Common myeloid progenitor, CD34-positive (primary cell): Measurements from ENCODE around the gene OLIG1.

Experiments used
- CTCF ChIA-PET: fragments of 350-600 bp; sonication (Branson Sonifier 250); formaldehyde crosslinking; loops from one replicate; lab custom pipeline; 2021; ENCODE audit warnings: antibody characterized with exemption; lab: Charles Lee
- POLR2A ChIA-PET: fragments of 350-600 bp; sonication (Branson Sonifier 250); formaldehyde crosslinking; loops from one replicate; lab custom pipeline; 2021; ENCODE audit warnings: antibody characterized with exemption; lab: Charles Lee
- DNase-seq, 3 donors: peaks; one replicate each; pipeline versions ENCODE4 v3.0.0 to v3.0.0-alpha.2; 2013
- H3K27ac ChIP-seq, 2 experiments: 1 replicate in 1 of 2; 2 replicates in 1 of 2; pipeline ENCODE4 v1.7.0; 2013; ENCODE audit warnings: inconsistent platforms in 2 of 2, low read length in 2 of 2, mild to moderate bottlenecking in 2 of 2, low read depth in 1 of 2, moderate library complexity in 1 of 2; ENCODE audit not compliant: severe bottlenecking in 2 of 2, insufficient read depth in 1 of 2, poor library complexity in 1 of 2
- H3K27me3 ChIP-seq, 5 experiments: replicated peaks in 2 of 5; 1 replicate in 3 of 5; 2 replicates in 2 of 5; pipeline versions ENCODE4 v1.6.1 to v1.7.0; 2013; ENCODE audit warnings: low read length in 4 of 5, mild to moderate bottlenecking in 2 of 5, moderate library complexity in 2 of 5, inconsistent platforms in 1 of 5; ENCODE audit not compliant: insufficient read depth in 5 of 5, control insufficient read depth in 4 of 5
- H3K36me3 ChIP-seq, 4 experiments: 1 replicate in 2 of 4; 2 replicates in 2 of 4; pipeline versions ENCODE4 v1.6.1 to v1.7.0; 2013; ENCODE audit warnings: low read length in 3 of 4, control low read depth in 1 of 4, mild to moderate bottlenecking in 1 of 4; ENCODE audit not compliant: control insufficient read depth in 4 of 4, insufficient read depth in 4 of 4
- H3K4me1 ChIP-seq, 4 experiments: 1 replicate in 3 of 4; 2 replicates in 1 of 4; pipeline versions ENCODE4 v1.6.1 to v1.7.1; 2013; ENCODE audit warnings: low read length in 3 of 4, mild to moderate bottlenecking in 3 of 4, control low read depth in 1 of 4, inconsistent platforms in 1 of 4, moderate library complexity in 1 of 4; ENCODE audit not compliant: control insufficient read depth in 4 of 4, insufficient read depth in 4 of 4; ENCODE audit errors: control extremely low read depth in 1 of 4
- H3K4me3 ChIP-seq, 7 experiments: 1 replicate in 4 of 7; 2 replicates in 3 of 7; pipeline versions ENCODE4 v1.5.1 to v1.7.0; 2013; ENCODE audit warnings: mild to moderate bottlenecking in 7 of 7, low read length in 6 of 7, moderate library complexity in 6 of 7, inconsistent platforms in 2 of 7, low read depth in 2 of 7, control low read depth in 1 of 7; ENCODE audit not compliant: insufficient read depth in 4 of 7, control insufficient read depth in 1 of 7; ENCODE audit errors: extremely low read depth in 1 of 7
- H3K9me3 ChIP-seq, 5 experiments: 1 replicate in 4 of 5; 2 replicates in 1 of 5; pipeline versions ENCODE4 v1.6.1 to v1.7.1; 2013; ENCODE audit warnings: low read length in 4 of 5, mild to moderate bottlenecking in 2 of 5, inconsistent platforms in 1 of 5, low read depth in 1 of 5, moderate library complexity in 1 of 5; ENCODE audit not compliant: control insufficient read depth in 4 of 5, insufficient read depth in 2 of 5; ENCODE audit errors: control extremely low read depth in 1 of 5
- WGBS: methylation state at CpG from one replicate; pipeline ENCODE4 v1.1.5; 2013; ENCODE audit not compliant: insufficient coverage; 5-methylcytosine and 5-hydroxymethylcytosine counted together

OLIG1 gene

DNA sequence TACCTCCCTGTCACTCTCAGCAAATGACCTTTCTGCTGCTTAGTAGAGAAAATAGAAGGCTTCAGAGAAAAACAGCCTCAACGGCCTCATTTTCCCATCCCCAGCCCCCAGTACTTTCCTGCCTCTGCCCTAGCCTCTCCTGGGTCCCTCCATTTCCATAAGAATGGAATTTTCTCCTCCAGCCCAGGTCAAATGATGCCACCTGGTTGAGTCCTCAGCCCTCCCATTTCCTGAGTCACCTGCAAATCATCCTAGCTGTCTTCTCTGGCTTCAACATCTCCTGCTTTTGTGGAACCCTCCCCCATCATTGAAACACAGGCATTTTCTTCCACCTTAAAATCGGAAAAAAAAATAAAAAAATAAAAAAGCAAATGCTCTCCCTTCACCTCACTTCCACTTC is 35.1 kb downstream of the OLIG1 start:
- H3K4me1 ChIP-seq: peaks cover under 1 to 21% (median 18%) of the 10 kb centered on the region in 4 experiments
- ChIA-PET CTCF (interaction anchor here (1.2 kb wide), 1 partner anchor 9 kb away, joined by 3 read pairs; no protein-coding TSS in a partner anchor), POLR2A (no interaction called here)
- no peaks in the 10 kb centered on the region for H3K9me3 ChIP-seq
- H3K27ac ChIP-seq: no peak overlapping the region
- H3K27me3 ChIP-seq: peaks cover 0 to 4% (median 0%) of the 10 kb centered on the region in 5 experiments
- no peak overlapping the region for H3K4me3 ChIP-seq
- 88% methylated on average over 2 of the region's 2 CpGs for WGBS
- H3K36me3 ChIP-seq: no peaks in the 10 kb centered on the region
- DNase-seq: no peak

DNA sequence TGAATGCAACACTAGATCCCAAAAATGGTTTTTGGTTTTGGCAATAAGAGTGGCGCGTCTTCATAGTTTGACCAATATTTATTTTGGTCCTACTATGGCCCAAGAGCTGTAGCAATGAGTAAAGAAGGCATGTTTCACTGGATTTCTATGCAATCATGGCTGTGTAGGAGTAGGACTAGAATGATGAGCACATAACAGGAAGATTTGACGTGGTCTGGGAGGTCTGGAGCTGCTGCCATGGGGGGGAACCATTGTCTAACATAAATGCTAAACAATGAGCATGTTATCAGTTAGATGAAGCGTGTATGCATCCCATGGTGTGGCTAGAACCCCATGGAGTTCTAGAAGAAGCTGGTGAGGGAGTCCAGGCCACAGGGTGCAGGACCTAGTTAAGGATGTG is 38.3 kb downstream of the OLIG1 start:
- Histone ChIP-seq H3K4me1 (peaks cover 3 to 14% (median 13%) of the 10 kb centered on the region in 4 experiments), H3K36me3 (no peaks in the 10 kb centered on the region), H3K27ac (no peak overlapping the region), H3K4me3 (no peak overlapping the region), H3K27me3 (peaks cover 0 to 20% (median 0%) of the 10 kb centered on the region in 5 experiments), H3K9me3 (no peaks in the 10 kb centered on the region)
- CTCF ChIA-PET: interaction anchor here (1.6 to 1.7 kb wide), 3 partner anchors 14 to 30 kb away, joined by 3 to 5 read pairs (median 4); no protein-coding TSS in a partner anchor
- POLR2A ChIA-PET: no interaction called here
- DNase-seq: no peak
- 100% methylated on average over 2 of the region's 4 CpGs for WGBS

DNA sequence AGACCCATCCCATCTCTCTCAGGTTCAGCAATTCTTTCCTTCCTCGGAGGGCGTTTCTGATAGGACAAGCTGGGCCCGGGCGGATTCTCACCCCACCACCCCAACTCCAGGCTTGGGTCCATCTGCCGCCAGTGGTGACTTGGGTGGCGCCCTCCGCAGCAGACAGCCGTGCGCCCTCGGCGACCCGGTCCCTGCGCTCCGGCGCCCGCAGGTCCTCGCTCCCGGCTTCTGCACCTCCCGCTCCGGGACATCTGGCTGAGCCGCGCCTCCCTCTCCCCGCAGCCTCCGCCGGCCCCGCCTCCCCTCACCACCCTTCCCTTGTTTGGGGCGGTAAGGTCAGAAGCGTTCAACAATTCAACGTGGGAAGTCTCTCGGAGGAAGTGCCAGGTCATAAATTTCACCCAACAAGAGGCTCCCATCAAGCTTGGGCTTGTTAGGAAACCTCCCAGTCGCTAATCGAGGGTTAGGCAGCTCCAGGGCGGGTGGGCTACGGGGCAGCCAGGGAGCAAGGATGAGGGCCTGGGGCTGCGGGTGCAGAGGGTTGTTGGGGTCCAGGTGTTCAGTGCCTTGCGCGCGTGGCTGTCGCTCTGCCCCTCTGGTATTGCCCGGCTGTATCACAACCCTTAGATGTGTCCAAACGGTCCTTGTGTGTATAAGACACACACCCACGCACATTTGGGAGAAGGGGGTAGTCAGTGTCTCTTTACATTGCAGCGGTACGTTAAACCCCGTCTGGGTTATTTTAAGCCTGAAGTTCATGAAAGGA is 39.8 kb downstream of the OLIG1 start:
- peaks cover 0 to 21% (median 0%) of the 10 kb centered on the region in 5 experiments for H3K27me3 ChIP-seq
- H3K9me3 ChIP-seq: no peaks in the 10 kb centered on the region
- DNase-seq: peak; percentile 64 to 84 (median 80)
- CTCF ChIA-PET: interaction anchor here (0.6 to 1.7 kb wide), 4 partner anchors 15 to 355 kb away, joined by 3 to 5 read pairs (median 4); no protein-coding TSS in a partner anchor
- H3K27ac ChIP-seq: no peak overlapping the region
- whole genome bisulfite sequencing: under 1% methylated on average over 42 of the region's 45 CpGs
- peak overlapping the region in 6 of 7 experiments; percentile 21 to 72 (median 54) for H3K4me3 ChIP-seq
- no peaks in the 10 kb centered on the region for H3K36me3 ChIP-seq
- POLR2A ChIA-PET: interaction anchor here (0.8 kb wide), 1 partner anchor 16 kb away, joined by 3 read pairs; no protein-coding TSS in a partner anchor
- H3K4me1 ChIP-seq: peaks cover 3 to 14% (median 13%) of the 10 kb centered on the region in 4 experiments

- peaks cover 0 to 21% (median 0%) of the 10 kb centered on the region in 5 experiments for H3K27me3 ChIP-seq
- WGBS: 60% methylated on average over 8 of the region's 9 CpGs
- DNase-seq: no peak
These were observed 40.4 kb downstream of the OLIG1 start for GRCh38 chr21:33110340-33110715.

DNA sequence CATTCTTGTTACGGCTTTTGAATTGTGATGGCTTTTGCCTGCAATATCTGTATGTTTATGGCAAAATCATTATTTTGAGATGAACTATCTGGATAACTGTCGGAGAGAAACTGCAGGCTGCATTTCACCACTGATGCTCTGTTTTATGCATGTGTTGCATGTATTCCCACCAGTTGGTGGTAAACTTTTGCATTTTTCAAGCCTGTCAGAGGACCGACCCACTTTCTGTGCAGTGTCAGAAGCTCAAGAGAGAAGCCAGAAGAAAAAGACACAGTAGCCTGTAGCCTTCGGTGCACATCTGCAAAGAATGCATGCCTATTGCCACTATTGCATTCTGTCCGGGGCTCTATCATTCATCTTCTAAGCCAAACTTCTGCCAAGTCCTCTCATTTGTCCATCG is 41.6 kb downstream of the OLIG1 start:
- H3K27me3 ChIP-seq: peaks cover 0 to 21% (median 0%) of the 10 kb centered on the region in 5 experiments
- no peak overlapping the region for H3K4me3 ChIP-seq
- H3K27ac ChIP-seq: no peak overlapping the region
- no peaks in the 10 kb centered on the region for H3K36me3 ChIP-seq
- H3K9me3 ChIP-seq: no peaks in the 10 kb centered on the region
- ChIA-PET POLR2A (no interaction called here), CTCF (interaction anchor here (1.0 to 1.6 kb wide), 3 partner anchors 24 to 117 kb away, joined by 3 to 4 read pairs (median 3); no protein-coding TSS in a partner anchor)
- no peak for DNase-seq
- peaks cover 3 to 20% (median 19%) of the 10 kb centered on the region in 4 experiments for H3K4me1 ChIP-seq
- 92% methylated on average over 6 of the region's 6 CpGs for WGBS

More at GRCh38 chr21:33110340-33110715, 40.4 kb downstream of the OLIG1 start:
- peak overlapping the region in 2 of 7 experiments; percentile 57 to 72 for H3K4me3 ChIP-seq
- H3K9me3 ChIP-seq: no peaks in the 10 kb centered on the region
- H3K4me1 ChIP-seq: peaks cover 3 to 14% (median 13%) of the 10 kb centered on the region in 4 experiments
- H3K27ac ChIP-seq: no peak overlapping the region
- ChIA-PET CTCF (interaction anchor here (0.6 kb wide), 1 partner anchor 32 kb away, joined by 3 read pairs; no protein-coding TSS in a partner anchor), POLR2A (no interaction called here)
- H3K36me3 ChIP-seq: no peaks in the 10 kb centered on the region

DNA sequence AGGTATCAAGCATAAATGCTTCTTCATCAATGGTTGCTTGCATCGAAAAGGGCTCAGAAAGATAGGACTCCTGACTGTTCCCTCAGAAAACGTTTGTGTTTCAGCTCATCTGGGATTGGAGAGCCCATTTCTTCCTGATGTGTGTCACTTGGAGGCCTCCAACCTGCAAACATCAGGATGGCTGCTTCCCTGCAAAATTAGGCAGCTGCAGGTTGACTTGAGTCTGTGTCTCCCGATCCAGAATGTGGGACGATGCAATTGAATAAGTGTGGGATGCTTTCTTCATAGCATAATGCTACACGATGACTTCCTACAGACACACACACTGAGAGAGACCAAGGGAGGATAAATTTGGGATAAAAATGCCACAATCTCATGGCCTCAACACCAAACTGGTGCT is 42.2 kb downstream of the OLIG1 start:
- Histone ChIP-seq H3K4me1 (peaks cover 3 to 22% (median 20%) of the 10 kb centered on the region in 4 experiments), H3K4me3 (no peak overlapping the region), H3K9me3 (no peaks in the 10 kb centered on the region), H3K27me3 (peaks cover 0 to 21% (median 0%) of the 10 kb centered on the region in 5 experiments), H3K36me3 (no peaks in the 10 kb centered on the region), H3K27ac (no peak overlapping the region)
- DNase-seq: no peak
- POLR2A ChIA-PET: no interaction called here
- WGBS: 84% methylated on average over 2 of the region's 5 CpGs
- CTCF ChIA-PET: interaction anchor here (1.4 to 1.6 kb wide), 2 partner anchors 32 to 118 kb away, joined by 3 to 4 read pairs; no protein-coding TSS in a partner anchor
